SU-DHL-6 (cell line): ENCODE measurements around the gene SLC38A9.

Experiments used
- H2AFZ ChIP-seq: fragments of 200-600 bp; sonication (generic); 2 replicates; pipeline ENCODE4 v1.6.1; 2014; ENCODE audit warnings: low read depth, mild to moderate bottlenecking, moderate library complexity, mixed read lengths, antibody characterized with exemption, low read length; ENCODE audit not compliant: severe bottlenecking
- H3F3A ChIP-seq: fragments of 200-600 bp; shearing (Covaris generic); 2 replicates; pipeline ENCODE4 v1.6.0; 2016; ENCODE audit warnings: antibody characterized with exemption, mild to moderate bottlenecking; ENCODE audit not compliant: insufficient read depth
- H3K27ac ChIP-seq: fragments of 200-600 bp; sonication (generic); 2 replicates; pipeline ENCODE4 v1.5.1; 2016; ENCODE audit warnings: low read depth, mild to moderate bottlenecking, low read length, moderate library complexity, mixed read lengths
- H3K27me3 ChIP-seq: fragments of 200-600 bp; sonication (generic), shearing (Covaris generic); 2 replicates; pipeline ENCODE4 v1.6.0; 2014; ENCODE audit warnings: mild to moderate bottlenecking, low read length
- H3K36me3 ChIP-seq: fragments of 200-600 bp; sonication (generic); 2 replicates; pipeline ENCODE4 v1.6.1; 2014; ENCODE audit warnings: mild to moderate bottlenecking, low read length, mixed read lengths
- H3K4me2 ChIP-seq: fragments of 300-600, 200-600 bp; shearing (Covaris generic), sonication (generic); 2 replicates; pipeline ENCODE4 v1.6.0; 2014; ENCODE audit warnings: low read length, low read depth, mild to moderate bottlenecking; ENCODE audit not compliant: poor library complexity, severe bottlenecking
- H3K4me3 ChIP-seq: fragments of 200-600 bp; sonication (generic); 2 replicates; pipeline ENCODE4 v1.5.1; 2014; ENCODE audit warnings: antibody characterized with exemption, low read length, mild to moderate bottlenecking, mixed read lengths; ENCODE audit not compliant: insufficient read depth, poor library complexity, severe bottlenecking
- H3K79me2 ChIP-seq: fragments of 200-600 bp; sonication (generic); 2 replicates; pipeline ENCODE4 v1.6.1; 2014; ENCODE audit warnings: mild to moderate bottlenecking, low read length, moderate library complexity; ENCODE audit not compliant: insufficient read depth
- H3K9ac ChIP-seq: fragments of 200-600 bp; sonication (generic); 2 replicates; pipeline ENCODE4 v1.7.0; 2014; ENCODE audit warnings: mild to moderate bottlenecking, low read length
- H3K9me2 ChIP-seq: fragments of 200-600 bp; sonication (generic); replicated peaks from 2 replicates; pipeline ENCODE4 v1.6.1; 2014; ENCODE audit warnings: low read length; ENCODE audit not compliant: insufficient read depth
- H3K9me3 ChIP-seq: fragments of 200-600 bp; sonication (generic); 2 replicates; pipeline ENCODE4 v1.6.1; 2014; ENCODE audit warnings: low read length, mixed read lengths; ENCODE audit not compliant: insufficient read depth
- H4K20me1 ChIP-seq: fragments of 200-600 bp; sonication (generic); 2 replicates; pipeline ENCODE4 v1.6.1; 2014; ENCODE audit warnings: low read depth, mild to moderate bottlenecking, antibody characterized with exemption, low read length, moderate library complexity, mixed read lengths
- CTCF ChIP-seq: fragments of 200-600 bp; sonication (generic); IDR thresholded peaks from one replicate; pipeline ENCODE4 v1.5.1; 2017; ENCODE audit warnings: antibody characterized with exemption, mild to moderate bottlenecking, low read length, moderate library complexity; ENCODE audit not compliant: insufficient read depth, poor library complexity, severe bottlenecking
- EZH2phosphoT487 ChIP-seq: fragments of 200-600 bp; sonication (generic), shearing (Covaris generic); conservative IDR thresholded peaks from 2 replicates; pipeline ENCODE4 v1.6.1; 2018; ENCODE audit warnings: mild to moderate bottlenecking, antibody characterized with exemption, low read length, moderate library complexity, mixed read lengths

The SLC38A9 gene

GRCh38 chr5:55737793-55738192 is 25.7 kb upstream of the SLC38A9 start, which contains the start of gene DDX4:
TSS of gene DDX4 (plus strand) at chr5:55738061. CDS start at chr5:55738964, 903 bp downstream.
- Histone ChIP-seq H2AFZ (no peak within 1 kb of the TSS), H3F3A (no peaks in the 10 kb centered on the region), H3K27ac (no peak within 1 kb of the TSS), H3K4me2 (no peak within 1 kb of the TSS), H3K79me2 (no peaks in the 10 kb centered on the region), H4K20me1 (no peaks in the 10 kb centered on the region), H3K4me3 (no peak within 1 kb of the TSS), H3K36me3 (no peaks in the 10 kb centered on the region), H3K9me3 (no peaks in the 10 kb centered on the region), H3K27me3 (no peaks in the 10 kb centered on the region), H3K9ac (no peak within 1 kb of the TSS), H3K9me2 (no peaks in the 10 kb centered on the region)
- no peak for TF ChIP-seq CTCF

- Histone ChIP-seq H3K9me3 (no peaks in the 10 kb centered on the region), H3K9ac (no peak overlapping the region)
Measured at GRCh38 chr5:55734658-55735057, 22.5 kb upstream of the SLC38A9 start.

GRCh38 chr5:55732585-55732984 is 20.5 kb upstream of the SLC38A9 start:
- Histone ChIP-seq H3K4me3 (no peak overlapping the region), H2AFZ (no peak overlapping the region), H3K4me2 (no peak overlapping the region)

More at GRCh38 chr5:55734658-55735057, 22.5 kb upstream of the SLC38A9 start:
- Histone ChIP-seq H3F3A (no peaks in the 10 kb centered on the region), H3K27ac (no peak overlapping the region), H3K4me2 (no peak overlapping the region), H3K9me2 (no peaks in the 10 kb centered on the region), H3K27me3 (no peaks in the 10 kb centered on the region), H3K79me2 (no peaks in the 10 kb centered on the region), H4K20me1 (no peaks in the 10 kb centered on the region), H3K4me3 (no peak overlapping the region), H3K36me3 (no peaks in the 10 kb centered on the region), H2AFZ (no peak overlapping the region)
- TF ChIP-seq CTCF (no peak), EZH2phosphoT487 (no peak)

More at GRCh38 chr5:55732585-55732984, 20.5 kb upstream of the SLC38A9 start:
- Histone ChIP-seq H3K27me3 (no peaks in the 10 kb centered on the region), H3K9ac (no peak overlapping the region), H3K79me2 (no peaks in the 10 kb centered on the region), H3K27ac (no peak overlapping the region), H3K9me3 (no peaks in the 10 kb centered on the region), H3K36me3 (no peaks in the 10 kb centered on the region), H4K20me1 (no peaks in the 10 kb centered on the region), H3K9me2 (no peaks in the 10 kb centered on the region), H3F3A (no peaks in the 10 kb centered on the region)
- TF ChIP-seq CTCF (no peak), EZH2phosphoT487 (no peak)
